WTC11 (cell line): ENCODE results near the gene INO80.
A peak's percentile ranks its signal among the peaks of the same experiment; 100 is the strongest.

Experiments
- CTCF ChIP-seq: fragments of 200-600 bp; IDR thresholded peaks from 2 replicates; pipeline ENCODE4 v1.8.0; 2022; ENCODE audit warnings: antibody characterized with exemption
- FOXP4 ChIP-seq: sonication (generic); formaldehyde crosslinking; IDR thresholded peaks from 2 replicates; pipeline ENCODE4 v1.8.0; 2022; ENCODE audit warnings: mild to moderate bottlenecking, missing genetic modification reagents
- SMAD3 ChIP-seq: sonication (generic); formaldehyde crosslinking; IDR thresholded peaks from 2 replicates; pipeline ENCODE4 v1.8.0; 2022; ENCODE audit warnings: missing genetic modification reagents, mild to moderate bottlenecking, borderline replicate concordance
- USF2 ChIP-seq: sonication (generic); formaldehyde crosslinking; IDR thresholded peaks from 2 replicates; pipeline ENCODE4 v1.8.1; 2023; ENCODE audit warnings: mild to moderate bottlenecking, missing genetic modification reagents, moderate library complexity
- ZNF121 ChIP-seq: sonication (generic); formaldehyde crosslinking; IDR thresholded peaks from 2 replicates; pipeline ENCODE4 v1.8.0; 2023; ENCODE audit warnings: missing genetic modification reagents
- ZNF425 ChIP-seq: fragments of 250-450 bp; sonication (Bioruptor Pico); conservative IDR thresholded peaks from 2 replicates; pipeline ENCODE4 v1.9.0; 2021; ENCODE audit warnings: mild to moderate bottlenecking

- TF ChIP-seq CTCF (peak; percentile 24), ZNF121 (no peak), SMAD3 (CRISPR knock-in tag) (no peak), FOXP4 (CRISPR knock-in tag) (no peak), USF2 (CRISPR knock-in tag) (no peak), ZNF425 (CRISPR knock-in tag) (no peak)
These were observed 93.5 kb downstream of the INO80 start for GRCh38 chr15:41022487-41023090.
